Retinal pigment epithelial cell (primary cell): ENCODE results near the gene CD2AP.

ENCODE experiments used
- DNase-seq: peaks from one replicate; pipeline ENCODE4 v3.0.0-alpha.2; 2010; ENCODE audit warnings: low read depth
- H3K4me3 ChIP-seq: 2 replicates; pipeline ENCODE4 v1.5.1; 2011; ENCODE audit warnings: mild to moderate bottlenecking, low read length, control low read depth, moderate library complexity
- TF ChIP-seq, protein P1 (sequence below): conservative IDR thresholded peaks from 2 replicates; pipeline ENCODE4 v1.5.1; 2011; ENCODE audit warnings: low read depth, low read length, control low read depth, inconsistent platforms

Gene CD2AP

DNA sequence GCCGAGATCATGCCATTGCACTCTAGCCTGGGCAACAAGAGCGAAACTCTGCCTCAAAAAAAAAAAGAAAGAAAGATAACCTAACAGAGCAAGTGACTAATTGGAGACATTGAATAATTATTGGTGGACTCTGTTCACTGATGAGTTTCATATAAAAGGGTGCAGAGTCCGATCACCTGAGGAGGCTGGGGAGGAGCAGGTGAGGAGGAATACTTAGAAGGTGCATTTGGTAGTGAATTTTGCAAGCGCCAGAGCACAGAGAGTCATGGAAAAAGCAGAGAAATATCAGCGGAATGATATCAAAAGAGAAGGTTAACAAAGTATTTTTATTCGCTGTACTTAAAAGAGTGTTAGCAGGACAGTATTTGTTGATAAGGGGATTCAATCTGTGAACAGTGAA, 44.4 kb downstream of the CD2AP start:
- no peak for DNase-seq
- H3K4me3 ChIP-seq = no peak overlapping the region
- TF ChIP-seq, protein P1, sequence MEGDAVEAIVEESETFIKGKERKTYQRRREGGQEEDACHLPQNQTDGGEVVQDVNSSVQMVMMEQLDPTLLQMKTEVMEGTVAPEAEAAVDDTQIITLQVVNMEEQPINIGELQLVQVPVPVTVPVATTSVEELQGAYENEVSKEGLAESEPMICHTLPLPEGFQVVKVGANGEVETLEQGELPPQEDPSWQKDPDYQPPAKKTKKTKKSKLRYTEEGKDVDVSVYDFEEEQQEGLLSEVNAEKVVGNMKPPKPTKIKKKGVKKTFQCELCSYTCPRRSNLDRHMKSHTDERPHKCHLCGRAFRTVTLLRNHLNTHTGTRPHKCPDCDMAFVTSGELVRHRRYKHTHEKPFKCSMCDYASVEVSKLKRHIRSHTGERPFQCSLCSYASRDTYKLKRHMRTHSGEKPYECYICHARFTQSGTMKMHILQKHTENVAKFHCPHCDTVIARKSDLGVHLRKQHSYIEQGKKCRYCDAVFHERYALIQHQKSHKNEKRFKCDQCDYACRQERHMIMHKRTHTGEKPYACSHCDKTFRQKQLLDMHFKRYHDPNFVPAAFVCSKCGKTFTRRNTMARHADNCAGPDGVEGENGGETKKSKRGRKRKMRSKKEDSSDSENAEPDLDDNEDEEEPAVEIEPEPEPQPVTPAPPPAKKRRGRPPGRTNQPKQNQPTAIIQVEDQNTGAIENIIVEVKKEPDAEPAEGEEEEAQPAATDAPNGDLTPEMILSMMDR = no peak

- TF ChIP-seq, protein P1 = no peak
- no peak overlapping the region for H3K4me3 ChIP-seq
- DNase-seq = no peak
These were observed 46.7 kb downstream of the CD2AP start for GRCh38 chr6:47524136-47524845.

DNA sequence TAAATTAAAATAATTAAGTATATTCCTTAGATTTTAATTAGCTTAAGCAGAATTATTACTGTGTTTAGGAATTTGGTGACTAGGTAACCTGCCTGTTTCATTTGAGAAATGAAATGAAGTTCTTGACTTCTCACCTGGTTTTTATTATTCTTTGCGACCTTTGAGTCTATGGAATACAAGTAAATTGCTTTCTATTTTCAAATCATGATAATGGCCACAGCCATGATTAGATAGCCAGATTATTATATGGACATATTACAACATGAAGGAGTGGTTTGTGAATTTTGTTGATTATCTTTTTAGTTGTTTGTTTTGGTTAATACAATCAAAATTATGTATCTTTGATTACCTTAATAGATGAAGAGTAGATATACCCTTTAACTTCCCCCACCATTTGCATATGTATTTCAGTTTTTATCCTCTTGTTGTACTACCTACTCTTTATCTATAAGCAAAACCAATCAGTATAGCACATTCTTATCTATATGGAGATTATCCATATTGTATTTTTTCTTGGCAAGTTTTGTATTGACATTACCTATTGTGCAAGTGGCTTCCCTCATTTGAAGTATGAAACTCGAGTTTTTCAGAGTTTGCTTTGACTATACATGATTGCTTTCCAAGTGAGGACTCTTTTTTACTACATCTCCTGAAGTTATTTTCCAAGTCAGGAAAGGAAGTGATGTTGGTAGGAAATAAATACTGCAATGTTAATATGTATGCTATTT, 47.9 kb downstream of the CD2AP start:
- DNase-seq = no peak
- no peak overlapping the region for H3K4me3 ChIP-seq
- TF ChIP-seq, protein P1 = no peak

- no peak for DNase-seq
- H3K4me3 ChIP-seq = no peak overlapping the region
These were observed 49.7 kb downstream of the CD2AP start for GRCh38 chr6:47527274-47527673.

GRCh38 chr6:47529734-47530133, 52.1 kb downstream of the CD2AP start:
- TF ChIP-seq, protein P1 = no peak
- H3K4me3 ChIP-seq = no peak overlapping the region
- DNase-seq = no peak

More at GRCh38 chr6:47527274-47527673, 49.7 kb downstream of the CD2AP start:
- TF ChIP-seq, protein P1 = no peak

DNA sequence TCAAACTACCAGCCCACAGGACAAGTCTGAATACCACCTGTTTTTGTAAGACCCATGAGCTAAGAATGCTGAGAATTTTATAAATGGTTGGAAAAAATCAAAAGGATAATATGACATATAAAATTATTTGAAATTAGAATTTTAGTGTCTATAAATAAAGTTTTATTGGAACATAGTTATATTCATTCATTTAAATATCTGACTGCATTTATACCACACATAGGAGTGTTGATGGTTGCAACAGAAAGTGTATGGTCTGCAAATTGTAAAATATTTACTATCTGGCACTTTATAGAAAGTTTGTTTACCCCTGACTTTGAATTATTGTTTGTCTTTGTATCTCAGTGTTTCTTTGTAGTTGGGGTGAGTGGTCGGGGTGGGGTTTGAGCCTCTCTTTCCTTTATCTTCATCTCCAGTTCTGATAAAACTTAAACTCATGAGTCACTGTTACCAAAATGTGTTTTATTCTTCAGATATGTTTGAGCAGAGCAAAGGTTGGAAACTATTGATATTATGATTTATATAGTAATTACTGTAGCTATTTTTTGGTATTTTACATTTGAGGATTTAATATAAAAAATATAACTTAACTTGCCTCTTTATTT, 55.5 kb downstream of the CD2AP start:
- no peak overlapping the region for H3K4me3 ChIP-seq
- TF ChIP-seq, protein P1 = no peak
- DNase-seq = no peak
